GM06990 (cell line): ENCODE measurements around the gene SLC25A26.
"Not testable (repeated sequence)": the region's sequence is repeated elsewhere in the genome, so short reads cannot be mapped to it uniquely, and the experiment has no call there.

Experiments used
- DNase-seq: peaks from one replicate; pipeline ENCODE4 v3.0.0-alpha.2; 2011; ENCODE audit not compliant: insufficient read length; ENCODE audit errors: extremely low read depth
- H3K27me3 ChIP-seq: replicated peaks from 2 replicates; pipeline ENCODE4 v1.6.0; 2011; ENCODE audit warnings: low read length; ENCODE audit not compliant: control insufficient read depth, insufficient read depth
- H3K36me3 ChIP-seq: 2 replicates; pipeline ENCODE4 v1.5.1; 2011; ENCODE audit warnings: low read length; ENCODE audit not compliant: control insufficient read depth, insufficient read depth
- H3K4me3 ChIP-seq: replicated peaks from 2 replicates; pipeline ENCODE4 v1.5.1; 2011; ENCODE audit warnings: low read depth, mild to moderate bottlenecking, control low read depth, low read length
- CTCF ChIP-seq: IDR thresholded peaks from 2 replicates; pipeline ENCODE4 v1.5.1; 2011; ENCODE audit warnings: low read length, control low read depth, mild to moderate bottlenecking, inconsistent platforms; ENCODE audit not compliant: insufficient read depth, poor library complexity, severe bottlenecking

SLC25A26 gene

GRCh38 chr3:66279168-66279567 is 58.4 kb downstream of the SLC25A26 start:
- no peak overlapping the region for H3K4me3 ChIP-seq
- H3K36me3 ChIP-seq = no peaks in the 10 kb centered on the region
- no peaks in the 10 kb centered on the region for H3K27me3 ChIP-seq
- DNase-seq = no peak
- TF ChIP-seq CTCF = no peak

GRCh38 chr3:66280304-66280703 is 59.5 kb downstream of the SLC25A26 start:
- DNase-seq = no peak
- Histone ChIP-seq H3K27me3 (no peaks in the 10 kb centered on the region), H3K36me3 (no peaks in the 10 kb centered on the region), H3K4me3 (no peak overlapping the region)
- no peak for TF ChIP-seq CTCF

- not testable (repeated sequence) for H3K36me3 ChIP-seq, DNase-seq, H3K4me3 ChIP-seq, H3K27me3 ChIP-seq
These were observed 71.1 kb downstream of the SLC25A26 start for GRCh38 chr3:66291922-66292321.

GRCh38 chr3:66297260-66297873 is 76.6 kb downstream of the SLC25A26 start:
- H3K27me3 ChIP-seq = no peaks in the 10 kb centered on the region

GRCh38 chr3:66297900-66298299 is 77.1 kb downstream of the SLC25A26 start:
- Histone ChIP-seq H3K4me3 (no peak overlapping the region), H3K27me3 (no peaks in the 10 kb centered on the region), H3K36me3 (no peaks in the 10 kb centered on the region)
- no peak for TF ChIP-seq CTCF
- no peak for DNase-seq

More at GRCh38 chr3:66297260-66297873, 76.6 kb downstream of the SLC25A26 start:
- no peak overlapping the region for H3K4me3 ChIP-seq
- TF ChIP-seq CTCF = no peak
- no peaks in the 10 kb centered on the region for H3K36me3 ChIP-seq
- DNase-seq = no peak

- Histone ChIP-seq H3K36me3 (no peaks in the 10 kb centered on the region), H3K27me3 (no peaks in the 10 kb centered on the region), H3K4me3 (no peak overlapping the region)
- DNase-seq = no peak
- TF ChIP-seq CTCF = no peak
These were observed 77.8 kb downstream of the SLC25A26 start for GRCh38 chr3:66298591-66298990.

- not testable (repeated sequence) for H3K27me3 ChIP-seq, H3K4me3 ChIP-seq, DNase-seq, H3K36me3 ChIP-seq
These were observed 78.3 kb downstream of the SLC25A26 start for GRCh38 chr3:66299085-66299484.
